HG03097 (cell line): ENCODE measurements around the gene DHX15.

Experiments
- ATAC-seq: cut with Tn5 transposase; IDR thresholded peaks from one replicate; pipeline ENCODE4 v1.9.1; 2021; ENCODE audit not compliant: unreplicated experiment, low FRiP score

The DHX15 gene

DNA sequence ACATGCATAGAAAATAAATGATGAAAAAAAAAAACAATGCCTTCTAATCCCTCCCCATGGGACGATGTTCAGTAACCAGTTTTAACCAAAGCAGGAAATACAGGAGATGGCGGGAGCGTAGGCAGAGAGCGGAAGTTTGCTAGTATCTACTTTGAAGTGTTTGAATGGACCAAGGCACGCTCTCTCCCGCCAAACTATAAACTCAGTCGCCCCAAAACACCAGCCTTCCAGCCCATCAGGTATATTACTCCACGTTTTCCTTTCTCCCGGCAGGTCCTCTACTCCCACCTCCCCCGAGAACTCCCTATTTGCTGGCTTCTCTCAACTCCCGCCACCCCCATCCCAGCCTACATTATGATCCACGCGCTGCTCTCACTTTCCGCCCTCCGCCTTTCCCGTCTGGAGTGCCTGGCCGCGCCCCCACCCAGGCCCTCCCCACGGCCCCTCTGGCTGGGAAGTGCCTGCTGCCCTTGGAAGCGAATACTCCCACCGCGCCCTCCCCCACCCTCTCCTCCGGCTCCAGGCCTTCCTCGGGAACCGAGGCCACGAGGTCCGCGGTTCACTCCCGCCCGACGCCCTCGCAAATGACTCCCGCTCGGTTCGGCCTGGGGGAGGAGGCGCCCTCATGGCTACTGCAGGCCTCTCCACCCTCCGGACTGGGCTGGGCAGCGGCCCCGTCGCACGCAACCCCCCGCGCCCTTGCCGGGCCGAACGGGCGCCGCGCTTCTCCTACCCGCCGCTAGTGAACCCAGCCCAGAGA lies 723 bp downstream of the DHX15 start:
- peak; percentile 3 for ATAC-seq

DNA sequence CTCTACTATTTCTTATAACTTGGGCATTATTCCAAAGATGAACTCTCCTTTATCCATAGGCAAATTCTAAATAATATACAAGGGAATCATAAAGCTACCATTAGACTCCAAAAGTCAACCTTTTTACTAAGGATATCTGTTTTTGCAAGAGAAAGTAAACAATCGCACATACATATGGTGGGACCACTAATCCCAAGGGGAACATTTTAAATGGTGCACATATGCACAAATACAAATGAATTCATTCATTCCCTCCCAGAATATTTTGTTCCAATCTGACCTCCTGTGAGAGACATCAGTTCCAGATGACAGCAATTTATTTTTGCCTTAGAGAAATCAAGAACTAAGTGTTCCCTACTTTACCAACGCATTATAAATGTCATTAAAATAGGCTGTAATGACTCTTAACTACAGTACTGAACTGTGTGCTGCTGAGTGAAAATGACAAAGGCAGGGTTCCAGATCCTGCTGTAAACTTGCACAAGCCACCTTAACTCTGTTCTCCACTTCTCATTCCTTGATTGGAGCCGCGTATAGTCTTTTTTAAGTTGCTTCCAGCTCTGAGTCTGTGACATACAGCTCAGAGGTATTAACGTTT lies 2.0 kb downstream of the DHX15 start:
- ATAC-seq: no peak

DNA sequence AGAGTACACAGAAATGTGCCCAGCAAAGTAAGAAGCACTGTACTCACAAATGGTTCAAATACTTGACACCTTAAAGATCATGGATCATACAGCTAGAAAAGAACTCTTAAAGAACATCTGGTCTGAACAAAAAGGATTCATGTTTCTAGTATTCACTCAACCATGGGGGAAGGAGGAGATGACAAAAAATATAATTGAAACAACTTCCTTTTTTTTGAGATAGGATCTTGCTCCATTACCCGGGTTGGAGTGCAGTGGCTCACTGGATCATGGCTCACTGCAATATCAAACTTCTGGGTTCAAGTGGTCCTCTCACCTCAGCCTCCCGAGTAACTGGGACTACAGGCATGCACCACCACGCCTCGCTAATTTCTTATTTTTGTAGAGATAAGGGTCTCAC lies 6.0 kb downstream of the DHX15 start:
- ATAC-seq: no peak

DNA sequence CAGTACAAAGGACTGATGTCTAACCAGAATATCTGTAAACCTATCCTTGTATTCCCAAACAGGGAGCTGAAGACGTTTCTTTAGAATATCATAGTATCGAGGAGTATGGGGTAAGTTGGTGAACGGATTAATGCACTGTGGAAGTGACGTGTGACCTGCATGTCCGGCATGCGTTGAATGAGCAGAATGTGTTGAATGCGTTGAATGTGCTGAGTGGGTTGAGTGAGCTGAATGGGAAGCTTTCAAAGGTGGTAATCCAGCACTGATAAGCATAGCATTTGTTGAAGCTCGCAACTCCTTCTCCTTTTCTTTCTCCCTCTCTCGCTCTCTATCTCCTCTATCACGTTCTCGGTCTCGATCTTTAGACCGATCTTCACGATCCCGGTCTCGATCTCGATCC lies 8.1 kb downstream of the DHX15 start:
- no peak for ATAC-seq

DNA sequence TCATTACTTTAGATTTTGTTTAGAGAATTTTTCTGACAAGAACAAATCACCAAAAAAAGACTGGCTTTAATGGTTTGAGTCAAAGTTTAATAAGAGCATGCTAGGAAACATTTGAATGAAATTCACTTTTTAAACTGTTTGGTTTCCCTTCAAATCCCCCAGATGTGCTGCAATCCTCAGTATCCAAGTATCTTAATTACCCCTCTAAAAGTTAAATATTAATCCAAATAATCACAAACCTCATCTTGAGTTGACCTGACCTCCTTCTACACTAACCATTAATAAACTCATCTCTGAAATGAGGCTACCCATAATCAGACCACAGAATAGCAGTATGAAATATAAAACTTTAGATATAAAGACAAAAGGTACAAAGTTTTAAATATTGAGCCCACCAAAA lies 10.1 kb downstream of the DHX15 start:
- no peak for ATAC-seq

DNA sequence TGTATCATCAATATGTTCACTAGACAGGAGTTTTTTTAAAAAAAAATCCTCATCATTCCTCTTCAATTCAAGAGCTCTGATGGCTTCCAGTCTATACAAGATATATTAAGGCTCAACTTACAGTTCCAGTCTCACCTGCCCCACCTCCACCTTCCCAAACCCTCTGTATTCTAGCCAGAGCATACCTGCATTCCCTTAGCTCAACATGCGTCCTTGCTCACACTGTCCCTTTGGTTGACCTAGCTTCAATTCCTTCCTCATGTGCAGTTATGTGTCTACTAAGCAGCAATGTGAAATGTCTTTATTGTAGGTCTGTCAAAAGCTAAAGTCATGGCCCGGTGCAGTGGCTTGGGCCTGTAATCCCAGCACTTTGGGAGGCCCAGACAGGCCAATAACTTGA lies 10.8 kb downstream of the DHX15 start:
- no peak for ATAC-seq

DNA sequence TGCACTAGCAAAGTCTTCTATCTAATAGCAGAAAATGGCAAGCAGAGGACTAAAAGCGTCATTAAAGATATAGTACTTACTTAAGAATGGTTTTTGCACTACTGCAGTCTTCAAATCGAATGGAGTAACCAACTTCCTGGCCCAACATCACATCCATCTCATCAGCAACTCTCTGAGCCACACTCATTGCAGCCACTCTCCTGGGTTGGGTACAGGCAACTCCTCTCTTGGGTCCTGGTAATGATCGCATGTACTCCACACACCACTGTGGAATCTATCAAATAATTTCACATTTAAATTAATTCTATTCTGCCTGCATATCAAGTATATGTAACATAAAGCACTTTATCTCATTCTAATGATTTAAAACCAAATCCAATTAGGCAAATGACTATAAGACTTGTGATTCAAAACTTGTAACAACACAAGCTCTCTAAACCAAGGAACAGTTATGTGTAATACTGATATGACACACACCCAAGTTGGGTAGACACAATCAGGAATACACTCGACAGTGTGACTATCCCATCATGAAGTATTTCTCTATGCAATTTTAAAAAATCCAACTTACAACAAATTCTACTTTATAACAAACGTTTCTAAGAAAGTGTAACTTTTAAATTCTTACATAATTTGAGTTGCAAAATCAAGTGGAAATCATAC lies 13.6 kb downstream of the DHX15 start:
- ATAC-seq: no peak

DNA sequence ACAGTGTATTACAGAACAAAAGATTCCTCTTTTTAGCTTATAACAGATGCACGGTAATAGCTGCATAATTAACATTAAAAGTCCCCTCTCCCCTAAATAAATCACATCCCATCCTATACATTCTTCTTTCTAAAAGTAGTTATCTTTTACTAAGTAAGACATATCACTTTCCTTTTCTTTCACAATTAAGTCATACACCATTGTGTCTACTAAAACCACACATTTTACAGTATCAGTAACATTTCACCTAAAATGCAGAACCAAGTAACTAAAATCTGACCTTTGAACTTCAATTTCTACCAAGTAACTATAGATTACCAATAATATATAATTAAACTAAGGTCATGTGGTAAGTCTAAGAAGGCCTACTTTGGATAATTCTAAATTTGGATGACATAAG lies 14.2 kb downstream of the DHX15 start:
- no peak for ATAC-seq

DNA sequence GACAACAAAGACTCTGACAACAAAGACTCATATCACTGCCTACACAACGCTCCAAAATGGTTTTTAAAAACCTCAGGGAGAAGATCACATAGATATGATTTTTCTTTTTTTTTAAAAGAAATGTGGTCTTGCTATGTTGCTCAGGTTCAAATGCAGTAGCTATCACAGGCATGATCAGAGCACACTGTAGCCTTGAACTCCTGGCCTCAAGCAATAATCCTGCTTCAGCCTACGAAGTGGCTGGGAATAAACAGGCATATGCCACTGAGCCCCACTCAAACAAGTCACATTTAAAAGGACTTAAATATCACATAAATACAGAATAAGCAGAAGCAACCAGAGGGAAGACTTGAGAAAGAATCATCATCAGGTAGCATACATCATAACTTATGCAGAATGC lies 14.7 kb downstream of the DHX15 start:
- no peak for ATAC-seq

DNA sequence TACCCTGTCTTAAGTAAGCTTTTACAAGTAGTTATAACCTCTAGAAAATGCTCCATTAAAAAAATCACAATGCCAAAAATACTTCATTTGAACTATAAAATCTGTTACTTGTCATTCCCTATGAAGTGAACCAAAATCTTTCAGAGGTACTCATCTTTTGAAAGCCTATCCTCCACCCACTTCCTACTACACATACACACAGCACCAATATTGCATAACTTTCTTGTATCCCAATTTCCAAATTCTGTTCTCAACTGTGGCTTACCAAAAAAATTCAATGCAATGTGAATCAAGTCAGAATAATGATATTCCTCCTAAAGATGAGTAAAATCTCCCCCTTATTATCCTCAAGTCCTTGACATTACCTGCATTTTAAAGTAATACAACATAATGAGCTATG lies 15.9 kb downstream of the DHX15 start:
- ATAC-seq: no peak

DNA sequence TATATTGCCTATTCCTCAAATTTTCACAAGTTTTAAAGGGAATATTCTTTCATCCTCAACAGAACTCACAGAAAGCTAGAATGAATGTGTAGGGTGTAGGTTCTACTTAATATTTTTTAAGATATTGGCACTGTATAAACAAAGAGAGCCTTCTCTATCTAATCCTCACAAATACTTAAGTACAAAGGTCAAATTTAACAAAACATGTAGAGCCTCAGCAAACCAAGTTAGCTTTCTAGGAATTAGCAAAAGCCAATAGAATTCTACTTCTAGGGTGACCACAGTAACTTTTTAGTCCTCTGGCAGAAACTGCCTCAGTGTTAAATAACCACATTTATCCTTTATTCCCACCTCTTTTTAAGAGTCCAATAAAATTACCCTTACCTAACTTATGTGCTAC lies 19.3 kb downstream of the DHX15 start:
- ATAC-seq: no peak

DNA sequence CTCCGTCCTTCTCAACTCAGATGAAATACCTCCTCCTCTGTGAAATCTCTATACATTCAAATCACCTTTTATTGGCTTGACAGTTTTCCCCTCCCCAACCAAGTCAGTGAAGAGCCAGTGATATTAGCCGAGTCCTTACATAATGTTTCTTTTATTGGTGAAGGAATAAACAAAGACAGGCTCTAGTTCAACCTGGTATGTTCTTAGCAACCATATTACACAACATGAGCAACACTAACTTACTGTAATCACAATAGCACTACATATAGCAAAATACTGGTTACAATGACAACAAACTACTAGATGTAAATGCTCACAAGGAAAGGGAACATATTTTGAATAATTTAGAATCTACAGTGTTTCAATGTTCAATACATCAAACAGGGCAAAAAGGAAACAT lies 19.9 kb downstream of the DHX15 start:
- no peak for ATAC-seq

DNA sequence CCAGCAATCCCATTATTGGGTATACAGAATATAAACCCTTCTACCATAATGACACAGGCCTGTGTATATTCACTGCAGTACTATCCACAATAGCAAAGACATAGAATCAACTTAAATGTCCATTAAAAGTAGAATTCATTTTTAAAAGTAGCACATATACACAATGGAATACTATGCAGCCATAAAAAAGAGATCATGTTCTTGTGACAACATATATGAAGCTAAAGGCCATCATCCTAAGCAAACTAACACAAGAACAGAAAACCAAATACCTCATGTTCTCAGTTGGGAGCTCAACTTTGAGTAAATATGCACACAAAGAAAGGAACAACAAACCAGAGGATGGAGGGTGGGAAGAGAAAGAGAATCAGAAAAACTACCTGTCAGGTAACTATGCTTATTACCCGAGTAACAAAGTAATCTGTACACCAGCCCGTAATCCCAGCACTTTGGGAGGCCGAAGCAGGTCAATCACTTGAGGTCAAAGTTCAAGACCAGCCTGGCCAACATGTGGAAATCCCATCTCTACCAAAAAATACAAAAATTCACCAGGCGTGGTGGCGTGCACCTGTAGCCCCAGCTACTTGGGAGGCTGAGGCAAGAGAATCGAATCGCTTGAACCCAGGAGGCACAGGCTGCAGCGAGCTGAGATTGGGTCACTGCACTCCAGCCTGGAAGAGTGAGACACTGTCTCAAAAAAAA lies 22.8 kb downstream of the DHX15 start:
- no peak for ATAC-seq

DNA sequence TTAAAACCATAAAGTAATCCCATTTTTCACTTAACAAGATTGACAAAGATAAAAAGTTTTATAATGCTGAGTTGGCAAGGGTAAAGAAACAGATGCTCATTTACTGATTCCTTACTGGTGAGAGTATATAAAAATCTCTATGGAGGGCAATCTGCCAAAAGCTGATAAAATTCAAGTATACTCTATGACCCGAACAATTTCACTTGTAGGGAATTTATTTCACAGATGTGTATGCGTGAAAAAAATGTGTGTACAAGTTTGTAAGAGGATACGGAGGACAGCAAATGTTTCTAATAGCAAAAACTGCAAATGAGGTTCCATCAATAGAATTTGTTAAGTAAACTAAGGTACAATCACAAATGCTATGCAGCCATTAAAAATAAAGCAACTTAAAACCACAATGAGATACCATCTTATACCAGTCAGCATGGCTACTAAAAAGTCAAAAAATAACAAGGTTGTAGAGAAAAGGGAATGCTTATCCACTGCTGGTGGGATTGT lies 23.4 kb downstream of the DHX15 start:
- no peak for ATAC-seq

DNA sequence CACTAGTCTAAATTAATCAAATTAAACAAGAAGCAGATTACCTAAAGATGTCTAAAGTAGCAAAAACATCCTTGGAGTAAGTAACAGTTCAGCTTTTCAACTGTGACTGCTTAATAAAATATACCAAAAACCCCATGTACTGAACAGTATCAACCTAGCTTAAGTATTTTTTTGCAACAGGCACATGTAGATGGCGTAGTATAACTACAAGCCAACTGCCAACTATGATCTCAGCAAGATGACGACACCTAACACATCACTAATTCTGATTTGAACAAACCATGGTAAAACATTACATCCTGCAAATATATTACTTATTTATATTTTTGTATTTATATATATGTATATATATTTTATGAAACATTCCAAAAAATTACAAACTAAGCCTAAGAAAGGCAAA lies 24.5 kb downstream of the DHX15 start:
- no peak for ATAC-seq

DNA sequence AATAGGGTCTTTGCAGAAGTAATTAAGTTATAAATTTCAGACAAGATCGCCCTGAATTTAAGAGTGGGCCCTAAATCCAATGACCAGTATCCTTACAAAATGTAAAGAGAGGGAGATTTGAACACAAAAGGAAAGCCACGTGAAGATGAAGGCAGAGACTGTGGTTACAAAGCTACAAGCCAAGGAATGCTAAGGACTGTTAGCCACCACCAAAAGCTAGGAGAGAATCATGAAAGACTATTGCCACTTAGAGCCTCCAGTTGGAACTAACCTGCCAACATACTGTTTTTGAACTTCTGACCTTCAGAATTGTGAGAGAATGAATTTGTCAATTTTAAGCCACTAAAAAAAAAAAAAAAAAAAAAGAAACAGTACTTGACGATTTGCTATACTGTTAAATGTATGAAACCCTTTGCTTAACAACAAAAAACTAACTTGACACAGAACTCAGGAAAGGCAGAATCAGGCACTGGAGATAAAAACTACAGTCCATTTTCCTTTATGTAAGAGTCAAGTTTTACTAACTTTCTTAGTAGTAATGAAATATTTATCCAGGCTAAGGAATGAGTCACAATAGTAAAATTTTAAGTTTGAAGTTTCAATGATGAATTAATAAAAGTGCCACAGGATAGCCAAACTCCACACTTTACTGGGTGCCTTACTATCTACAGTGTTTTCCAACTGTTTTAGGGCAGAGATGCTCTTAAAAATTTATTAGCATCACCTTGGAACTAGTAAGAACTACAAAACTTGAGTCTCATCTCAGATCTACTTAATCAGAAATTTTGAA lies 25.1 kb downstream of the DHX15 start:
- no peak for ATAC-seq

DNA sequence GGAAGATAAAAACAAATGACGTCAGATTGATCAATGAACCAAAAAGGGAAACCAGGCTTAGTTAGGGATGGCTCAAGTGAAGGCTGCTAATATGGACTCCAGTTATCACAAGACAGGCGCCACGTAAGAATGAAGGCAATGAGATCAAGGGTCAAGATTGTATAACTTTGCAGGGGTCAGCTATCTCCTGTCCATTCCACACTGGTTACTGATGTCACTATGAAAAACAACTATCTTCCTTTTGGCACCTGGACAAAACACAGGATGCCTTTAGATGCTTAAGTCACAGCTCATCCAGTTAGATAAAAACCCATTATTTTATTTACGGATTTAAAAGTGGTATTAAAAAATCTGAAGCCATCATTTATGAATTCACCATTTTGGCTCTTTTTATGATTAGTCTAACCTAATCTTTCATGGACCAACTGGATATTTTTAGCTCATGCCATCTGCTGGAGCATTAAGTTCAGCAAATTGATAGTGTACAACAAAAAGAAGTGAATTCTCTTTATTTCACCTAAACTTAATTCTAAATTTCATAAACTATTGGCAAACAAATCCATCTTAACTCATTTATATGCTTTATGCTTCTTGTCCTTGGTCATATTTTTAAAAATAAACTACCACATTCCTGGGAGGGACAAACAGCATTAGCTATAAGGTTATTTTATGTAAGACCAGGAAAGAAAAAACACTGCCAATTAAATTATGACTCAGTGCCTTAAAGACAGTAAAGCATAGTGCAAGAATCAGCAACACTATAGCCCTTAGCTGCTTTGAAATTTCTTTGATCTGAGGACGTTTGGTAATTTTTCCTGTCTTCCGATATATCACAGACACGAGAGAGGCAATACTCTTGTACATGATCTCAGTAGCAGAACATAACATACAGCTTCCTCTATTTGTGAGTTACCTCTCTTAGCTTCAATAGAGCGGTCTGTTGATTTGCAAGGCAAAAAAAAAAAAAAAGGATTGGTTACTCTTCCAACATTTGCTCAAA lies 27.0 kb downstream of the DHX15 start:
- ATAC-seq: no peak

DNA sequence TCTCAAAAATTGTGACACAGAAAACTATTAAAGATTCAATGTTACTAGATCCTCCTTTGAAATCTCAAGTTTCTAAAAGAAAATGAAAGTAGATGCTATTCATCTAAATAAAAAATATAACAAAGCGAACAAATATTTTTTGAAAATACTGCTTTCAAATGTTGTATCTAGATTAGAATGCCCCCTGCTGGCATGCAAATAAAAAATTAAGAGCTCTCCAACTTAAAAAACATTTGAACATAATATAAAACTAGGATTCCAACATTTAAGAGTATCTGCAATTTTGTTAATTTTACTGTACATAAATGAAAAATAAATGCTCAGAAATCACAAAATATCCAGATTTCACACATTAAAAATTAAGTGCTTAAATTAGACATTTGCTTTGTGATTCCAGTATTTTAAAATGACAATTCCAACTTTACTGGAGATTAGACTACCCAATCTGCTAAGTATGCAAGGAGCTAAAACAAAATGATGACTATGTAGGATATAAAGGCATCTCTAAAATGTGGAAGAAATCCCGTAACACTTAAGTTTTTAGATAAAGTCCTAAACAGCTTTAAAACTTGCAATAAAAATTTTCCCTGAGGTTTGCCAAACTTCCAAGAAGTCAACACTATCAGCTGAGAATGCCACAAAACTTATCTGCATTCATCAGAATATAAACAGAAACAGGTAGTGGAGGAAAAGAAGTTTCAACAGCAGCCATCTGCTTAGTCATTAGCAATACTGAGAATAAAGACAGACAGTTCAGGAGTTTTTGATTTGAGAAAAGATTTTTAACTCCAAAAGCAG lies 32.7 kb downstream of the DHX15 start:
- no peak for ATAC-seq
